ENCODE measurements around the gene TXK.

- TF ChIP-seq CTCF (conservative IDR thresholded peaks at IDR 0.05) = no peak
- TF ChIP-seq EZH2 (IDR thresholded peaks at IDR 0.05; ENCODE audit: low read depth) = no peak
Measured at GRCh38 chr4:48085821-48086589, 48.0 kb downstream of the TXK start.
